ENCODE results near the gene TBC1D8.

Gene TBC1D8

GRCh38 chr2:101162561-101163330, 11.6 kb upstream of the TBC1D8 start:
- no peak for DNase-seq (ENCODE audit: low read depth)

GRCh38 chr2:101161658-101162057, 10.5 kb upstream of the TBC1D8 start:
- no peak for DNase-seq (ENCODE audit: low read depth)

DNA sequence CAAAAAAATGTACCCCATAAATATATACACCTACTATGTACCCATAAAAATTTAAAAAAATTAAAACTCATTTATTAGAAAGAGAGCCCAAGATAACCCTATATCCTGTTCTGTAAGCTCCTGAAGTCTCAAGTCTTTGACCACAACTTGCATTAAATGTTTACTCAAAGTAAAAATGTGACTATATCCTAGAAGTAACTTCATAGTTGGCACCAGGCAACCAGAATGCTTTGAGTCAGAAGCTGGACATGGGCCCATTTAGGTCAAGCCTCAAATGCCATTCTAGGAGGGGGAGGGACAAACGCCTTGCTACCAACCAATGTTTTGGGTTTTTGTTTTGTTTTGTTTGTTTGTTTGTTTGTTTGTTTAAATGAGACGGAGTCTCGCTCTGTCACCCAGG, 9.3 kb upstream of the TBC1D8 start:
- no peak for DNase-seq (ENCODE audit: low read depth)

DNA sequence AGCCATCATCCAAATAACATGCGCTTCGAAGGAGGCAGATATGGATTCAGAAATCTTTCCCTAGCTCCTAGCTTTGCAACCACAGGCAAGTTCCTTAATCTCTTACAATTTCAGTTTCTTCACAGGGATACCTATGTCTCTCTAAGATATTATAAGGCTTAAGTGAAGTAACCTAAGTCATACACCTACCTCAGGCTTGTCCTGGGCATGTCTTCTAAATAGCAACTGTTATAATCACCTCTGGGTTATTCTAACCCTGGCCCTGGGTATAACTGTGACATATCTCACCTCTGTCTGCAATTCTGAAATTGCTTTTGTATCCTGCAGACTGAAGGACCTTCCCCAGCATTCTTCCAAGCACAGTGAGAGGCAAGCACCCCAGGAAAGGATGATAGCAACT, 8.3 kb upstream of the TBC1D8 start:
- no peak for DNase-seq (ENCODE audit: low read depth)

DNA sequence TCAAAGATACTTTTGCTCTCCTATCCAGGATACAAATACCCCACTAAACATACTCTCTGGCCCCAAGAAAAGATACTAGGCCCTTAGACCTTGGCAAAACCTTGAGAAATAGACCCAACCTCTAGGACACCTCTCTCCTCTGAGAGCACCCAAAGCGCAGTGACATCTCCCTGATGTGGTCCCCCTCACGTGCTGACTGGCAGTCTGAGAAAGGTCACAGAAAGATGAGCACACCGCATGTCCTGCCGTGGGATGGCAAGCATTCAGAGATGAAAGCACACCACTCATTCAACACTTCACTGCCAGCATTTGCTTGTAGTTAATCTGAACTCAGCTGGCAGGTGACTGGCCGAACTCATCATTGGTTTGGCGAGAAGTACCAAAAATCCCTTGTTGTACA, 6.1 kb upstream of the TBC1D8 start:
- DNase-seq (ENCODE audit: low read depth) = no peak

GRCh38 chr2:101153787-101154186, 2.6 kb upstream of the TBC1D8 start:
- no peak for DNase-seq (ENCODE audit: low read depth)

DNA sequence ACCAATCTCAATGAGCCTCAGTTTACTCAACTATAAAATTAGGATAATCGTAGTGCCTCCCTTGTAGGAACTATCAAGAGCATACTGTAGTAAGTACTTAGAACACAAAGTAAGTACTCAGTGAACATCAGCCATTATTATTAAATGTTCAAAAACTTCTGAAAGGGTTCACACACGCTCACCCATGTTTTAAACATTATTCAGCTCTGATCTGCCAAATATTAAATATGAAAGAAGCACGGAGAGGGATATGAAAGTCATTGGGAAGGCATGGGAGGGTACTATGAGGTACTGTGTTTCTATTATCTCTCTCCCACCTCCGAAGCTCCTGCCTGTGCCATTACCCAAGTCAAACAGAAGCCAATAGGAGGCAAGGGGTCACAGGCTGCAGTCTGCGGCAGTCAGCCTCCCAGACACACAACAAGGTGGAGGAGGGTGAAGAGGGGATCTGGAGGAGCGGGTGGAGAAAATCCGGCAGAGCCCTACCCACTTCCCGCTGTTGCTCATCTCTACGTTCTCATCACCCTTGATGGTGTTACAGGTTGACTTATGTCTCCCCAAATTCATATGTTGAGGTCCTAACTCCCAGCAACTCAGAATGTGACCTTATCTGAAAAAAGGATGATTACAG, 2.0 kb upstream of the TBC1D8 start:
- no peak for DNase-seq (ENCODE audit: low read depth)

DNA sequence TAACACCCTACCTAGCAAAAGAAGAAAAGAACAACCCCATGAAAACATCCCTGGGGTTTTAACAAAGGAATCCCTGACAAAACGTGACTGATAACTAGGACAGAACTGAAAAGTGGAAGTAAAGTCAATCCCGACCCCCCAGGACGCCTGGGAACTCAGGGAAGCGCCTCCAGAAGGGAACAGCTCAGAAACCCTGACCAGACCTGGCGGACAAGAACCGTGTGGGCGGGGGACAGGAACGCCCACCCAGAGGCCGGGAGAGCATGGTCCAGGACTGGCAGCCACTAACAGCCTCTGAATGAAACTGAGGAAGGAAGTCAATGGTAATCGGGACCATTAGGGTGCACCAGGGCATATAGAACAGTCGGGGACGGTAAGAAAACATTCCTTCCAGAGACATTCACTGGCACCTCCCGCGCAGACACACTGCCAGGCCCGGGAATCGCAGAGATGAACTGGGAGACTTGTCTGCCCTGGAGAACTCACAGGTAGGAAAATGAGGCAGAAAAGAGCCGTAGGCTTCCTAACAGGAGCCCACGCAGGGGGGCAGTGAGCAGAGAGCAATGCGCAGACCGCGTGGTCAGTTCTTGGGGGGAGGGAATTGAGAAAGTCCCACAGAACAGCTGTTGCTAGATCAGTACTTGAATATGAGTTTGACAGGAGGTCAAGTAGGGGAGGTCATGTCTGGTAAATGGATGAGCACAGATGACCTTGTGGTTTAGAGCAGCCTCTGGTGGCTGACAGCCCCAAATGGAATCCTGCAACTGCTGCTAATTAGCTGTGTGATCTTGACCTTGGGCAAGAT, 1.3 kb upstream of the TBC1D8 start:
- no peak for DNase-seq (ENCODE audit: low read depth)

DNA sequence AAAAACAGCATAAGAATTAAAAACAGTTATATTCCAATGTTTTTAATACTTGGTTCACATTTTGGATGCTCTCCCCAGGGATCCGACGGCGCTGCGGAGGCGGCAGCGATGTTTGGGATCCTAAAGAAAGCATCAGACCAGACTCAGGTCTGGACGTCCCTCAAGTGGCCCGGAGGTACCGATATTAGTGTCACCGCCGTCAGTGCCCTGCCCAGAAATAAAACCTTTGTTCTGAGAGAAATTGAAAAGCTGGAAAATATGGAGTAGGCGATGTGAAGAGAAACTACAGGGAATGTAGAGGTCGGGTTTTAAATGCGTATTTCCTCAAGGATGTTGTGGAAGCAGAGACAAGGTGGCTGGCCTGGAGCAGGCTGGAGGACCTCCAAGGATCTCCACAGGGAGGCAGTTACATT, 683 bp upstream of the TBC1D8 start:
- DNase-seq (ENCODE audit: low read depth) = no peak

DNA sequence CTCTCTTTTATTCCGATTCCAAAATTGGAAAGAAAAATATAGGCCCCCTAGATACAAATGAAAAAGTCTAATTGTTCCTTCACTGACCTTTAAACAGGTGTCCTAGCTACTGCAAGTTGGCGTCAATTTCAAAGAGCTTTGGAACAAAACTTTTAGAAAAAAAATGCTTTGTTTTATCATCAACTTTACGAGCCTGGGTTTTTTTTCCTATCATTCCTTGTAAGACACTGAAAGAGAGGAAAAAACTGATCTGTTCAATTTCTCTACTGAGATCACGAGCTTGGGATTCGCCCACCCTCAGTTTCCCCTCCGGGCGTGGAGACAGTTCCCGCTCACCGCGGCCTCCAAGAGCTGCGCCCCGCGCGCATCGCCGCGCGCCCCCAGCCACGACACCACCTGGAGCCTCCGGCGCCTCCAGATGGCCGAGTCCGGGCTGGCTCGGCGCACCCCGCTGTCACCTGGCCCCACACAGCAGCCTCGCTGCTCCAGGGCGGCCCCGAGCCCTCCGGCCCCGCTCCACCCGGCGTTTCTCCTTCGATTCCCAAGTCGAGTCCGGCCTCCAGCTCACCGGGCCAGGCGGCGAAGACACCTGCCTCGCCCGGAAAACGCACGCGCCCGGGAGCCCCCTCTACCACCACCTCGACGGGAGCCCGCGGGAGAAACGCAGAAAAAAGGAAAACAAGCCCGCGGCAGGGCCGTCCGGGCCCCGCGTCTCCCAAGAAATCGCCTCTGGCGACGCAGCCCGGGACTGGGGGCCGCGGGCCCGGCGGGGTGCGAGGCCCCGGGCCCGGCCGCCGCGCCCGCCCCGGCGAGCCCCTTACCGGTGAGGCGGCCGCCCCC, 656 bp downstream of the TBC1D8 start:
- no peak for DNase-seq (ENCODE audit: low read depth)

GRCh38 chr2:101149241-101150192, 1.7 kb downstream of the TBC1D8 start:
- no peak for DNase-seq (ENCODE audit: low read depth)

DNA sequence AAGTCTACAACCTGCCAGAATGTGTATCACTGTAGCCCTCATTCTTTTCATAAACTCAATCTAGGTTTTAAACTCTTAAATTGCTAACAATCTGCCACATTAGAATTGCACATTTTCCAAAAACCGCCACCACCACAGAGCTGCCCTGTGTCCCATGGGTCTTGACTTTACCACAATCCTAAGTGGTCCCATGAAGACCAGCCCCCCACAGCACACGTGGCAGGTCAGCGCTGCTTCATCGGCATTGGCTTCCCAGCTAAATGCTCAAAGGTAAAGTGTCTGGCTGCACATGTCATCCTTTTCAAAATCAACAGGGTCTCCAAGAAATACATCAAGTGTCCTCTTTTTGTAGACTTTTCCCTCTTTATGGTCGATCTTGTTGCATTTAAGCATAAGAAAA, 2.4 kb downstream of the TBC1D8 start:
- DNase-seq (ENCODE audit: low read depth) = no peak

GRCh38 chr2:101147971-101148370, 3.2 kb downstream of the TBC1D8 start:
- no peak for DNase-seq (ENCODE audit: low read depth)

DNA sequence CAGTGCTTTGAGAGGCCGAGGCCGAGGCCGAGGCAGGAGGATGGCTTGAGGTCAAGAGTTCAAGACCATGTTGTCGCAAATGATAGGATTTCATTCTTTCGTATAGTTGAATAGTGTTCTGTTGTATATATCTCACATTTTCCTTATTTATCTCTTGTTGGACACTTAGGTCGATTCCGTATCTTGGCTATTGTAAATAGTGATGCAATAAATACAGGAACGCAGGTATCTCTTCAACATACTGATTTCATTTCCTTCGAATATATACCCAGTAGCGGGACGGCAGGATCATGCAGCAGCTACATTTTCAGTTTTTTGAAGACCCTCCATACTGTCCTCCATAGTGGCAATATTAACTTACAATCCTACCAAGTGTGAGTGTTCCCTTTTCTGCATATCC, 4.1 kb downstream of the TBC1D8 start:
- DNase-seq (ENCODE audit: low read depth) = no peak

DNA sequence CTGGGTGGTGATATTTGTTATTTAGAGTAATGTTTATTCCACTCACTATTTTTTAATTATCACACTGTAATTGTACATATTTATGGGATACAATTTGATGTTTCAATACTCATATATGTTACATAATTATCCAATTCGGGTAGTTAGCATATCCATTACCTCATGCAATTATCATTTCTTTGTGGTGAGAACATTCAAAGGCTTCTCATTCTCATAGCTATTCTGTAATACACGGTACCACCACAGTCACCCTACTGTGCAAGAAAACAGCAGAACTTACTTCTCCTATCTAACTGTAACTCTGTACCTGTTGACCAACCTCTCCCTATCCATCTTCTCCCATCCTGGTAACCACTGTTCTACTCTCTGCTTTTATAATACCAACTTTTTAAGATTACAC, 4.6 kb downstream of the TBC1D8 start:
- DNase-seq (ENCODE audit: low read depth) = no peak

DNA sequence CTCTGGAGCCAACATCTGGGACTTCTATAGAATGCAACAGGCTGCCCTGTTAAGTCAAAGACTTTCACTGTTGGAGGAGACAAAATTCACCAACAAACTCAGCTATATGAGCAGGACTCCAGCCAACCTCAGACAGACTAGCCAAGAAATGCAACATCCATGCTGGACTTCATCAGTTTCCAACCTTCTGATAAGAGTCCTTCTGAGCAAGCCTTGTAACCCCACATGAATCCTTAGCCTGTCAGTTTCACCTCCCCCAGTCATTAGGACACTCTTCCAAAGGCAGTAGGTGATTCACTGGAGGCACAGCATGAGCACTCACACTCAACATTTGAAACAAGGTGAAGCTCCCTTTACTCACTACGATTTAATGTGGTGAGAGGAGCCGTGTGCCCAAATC, 5.8 kb downstream of the TBC1D8 start:
- DNase-seq (ENCODE audit: low read depth) = no peak

DNA sequence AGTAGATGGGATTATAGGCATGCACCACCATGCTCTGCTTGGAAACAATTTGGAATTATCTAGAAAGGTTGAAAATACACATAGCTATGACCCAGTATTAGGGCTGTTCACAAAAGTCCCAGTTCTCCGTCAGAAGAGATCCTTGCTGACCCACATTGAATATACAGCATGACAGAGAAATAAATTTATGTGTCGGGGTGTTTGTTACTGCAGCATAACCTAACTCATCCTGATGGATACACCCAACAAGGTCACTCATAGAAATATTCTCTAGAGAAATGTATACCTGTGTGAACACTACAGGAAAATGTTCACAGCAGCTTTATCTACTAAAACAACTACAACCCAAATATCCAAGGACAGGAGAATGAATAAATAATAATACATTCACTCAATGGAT, 9.0 kb downstream of the TBC1D8 start:
- no peak for DNase-seq (ENCODE audit: low read depth)

DNA sequence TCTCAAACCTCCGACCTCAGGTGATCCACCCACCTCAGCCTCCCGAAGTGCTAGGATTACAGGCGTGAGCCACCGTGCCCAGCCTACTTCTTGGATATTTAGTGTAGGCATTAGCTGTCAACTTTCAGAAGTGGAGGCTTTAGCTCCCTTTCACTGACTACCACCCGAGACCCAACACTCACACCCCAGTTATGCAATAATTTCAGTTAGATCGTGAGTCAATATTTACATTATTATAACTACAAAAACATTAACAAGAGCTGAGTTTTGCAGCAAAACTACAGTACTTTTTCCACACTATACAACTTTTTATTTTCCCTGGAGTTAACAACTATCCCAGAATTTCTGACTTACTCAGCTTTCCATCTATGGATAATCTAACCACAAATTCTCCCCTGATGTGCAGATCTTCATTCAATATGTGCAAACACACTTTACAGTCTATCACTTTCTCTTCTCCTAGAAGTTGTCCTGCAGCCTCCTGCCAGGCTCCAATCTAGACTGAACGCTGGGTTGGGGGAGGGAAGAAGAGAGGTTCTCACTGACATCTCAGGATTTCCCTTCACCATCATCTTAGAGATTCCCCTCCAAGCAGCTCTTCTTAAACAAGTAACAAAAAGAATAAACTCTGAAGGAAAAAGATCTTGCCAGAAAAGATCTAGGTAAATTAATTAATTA, 10.1 kb downstream of the TBC1D8 start:
- DNase-seq (ENCODE audit: low read depth) = no peak

DNA sequence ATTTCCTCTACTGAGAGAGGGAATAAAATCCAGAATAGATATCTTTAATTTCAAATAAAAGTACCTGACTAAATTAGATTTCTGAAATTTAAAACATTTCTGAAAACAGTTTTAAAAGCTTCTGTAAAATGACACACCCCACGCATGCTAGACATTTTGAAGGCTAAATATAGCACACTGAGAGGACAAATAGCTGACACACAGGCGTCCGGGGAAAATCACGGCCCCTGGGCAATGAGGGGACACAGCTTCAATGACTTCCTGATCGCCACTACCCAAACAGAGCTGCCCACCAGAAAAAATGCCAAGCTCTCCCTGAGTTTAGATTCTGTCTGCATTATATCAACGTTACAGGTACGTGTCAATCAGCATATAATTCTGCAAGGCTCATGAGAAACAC, 10.9 kb downstream of the TBC1D8 start:
- no peak for DNase-seq (ENCODE audit: low read depth)

DNA sequence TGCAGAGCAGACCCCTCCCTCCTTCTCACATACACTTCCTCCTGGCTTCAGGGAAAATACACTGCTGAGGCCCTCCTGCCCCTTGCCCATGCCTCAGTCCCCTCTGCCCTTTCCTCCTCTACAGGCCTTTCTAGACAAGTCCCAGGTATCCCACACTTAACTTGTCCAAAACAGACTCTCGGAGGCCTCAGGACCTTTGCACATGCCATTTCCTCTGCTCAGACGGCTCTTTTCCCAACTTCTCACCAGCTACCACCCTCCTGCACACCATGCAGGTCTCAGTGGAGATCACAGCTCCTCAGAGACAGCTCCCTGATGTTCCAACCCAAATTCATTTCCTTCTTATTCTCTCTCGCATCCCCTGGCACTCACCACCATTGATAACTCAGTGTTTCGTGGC, 11.7 kb downstream of the TBC1D8 start:
- no peak for DNase-seq (ENCODE audit: low read depth)

All from stimulated activated CD8-positive, alpha-beta memory T cell treated with anti-CD3 and anti-CD28 coated beads, Interleukin-4, amount 100 ng/mL, for 24 hours (primary cell).